Astrocyte of the spinal cord (primary cell): ENCODE results near the gene YEATS2.

Experiments used
- DNase-seq: peaks from one replicate; pipeline ENCODE4 v3.0.0; 2011; ENCODE audit warnings: low read depth, low spot score
- H3K4me3 ChIP-seq: 2 replicates; pipeline ENCODE4 v1.5.1; 2011; ENCODE audit warnings: low read depth, mild to moderate bottlenecking, low read length, moderate library complexity
- CTCF ChIP-seq: IDR thresholded peaks from 2 replicates; pipeline ENCODE4 v1.5.1; 2012; ENCODE audit warnings: low read depth, mild to moderate bottlenecking, low read length, inconsistent platforms
- in situ Hi-C: cut with HindIII; loops from 2 replicates; pipeline ENCODE4 v1.10.0; 2017; ENCODE audit warnings: low sequenced_read_pairs

The YEATS2 gene

DNA sequence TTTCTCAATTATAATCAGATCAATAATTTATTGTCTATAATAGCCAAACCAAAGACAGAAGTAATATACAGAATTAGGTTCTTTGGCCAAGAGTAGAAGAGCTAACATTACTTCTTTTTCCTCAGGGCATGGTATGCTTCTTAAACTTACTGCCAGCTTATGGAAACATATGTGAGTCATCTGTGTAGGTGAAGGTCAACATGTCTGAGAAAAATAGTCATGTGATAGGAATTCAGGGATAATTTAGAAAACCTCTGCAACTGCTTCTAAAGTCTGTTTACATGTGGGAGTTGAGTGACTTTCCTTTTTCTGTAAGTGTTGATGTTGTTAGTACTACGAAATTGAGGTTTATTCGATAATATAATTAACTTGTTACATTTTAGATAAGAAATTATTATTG is 147.0 kb downstream of the YEATS2 start:
- peak; percentile 75 for DNase-seq
- H3K4me3 ChIP-seq = no peak overlapping the region
- in situ Hi-C loops = no loop called here
- TF ChIP-seq CTCF = no peak

DNA sequence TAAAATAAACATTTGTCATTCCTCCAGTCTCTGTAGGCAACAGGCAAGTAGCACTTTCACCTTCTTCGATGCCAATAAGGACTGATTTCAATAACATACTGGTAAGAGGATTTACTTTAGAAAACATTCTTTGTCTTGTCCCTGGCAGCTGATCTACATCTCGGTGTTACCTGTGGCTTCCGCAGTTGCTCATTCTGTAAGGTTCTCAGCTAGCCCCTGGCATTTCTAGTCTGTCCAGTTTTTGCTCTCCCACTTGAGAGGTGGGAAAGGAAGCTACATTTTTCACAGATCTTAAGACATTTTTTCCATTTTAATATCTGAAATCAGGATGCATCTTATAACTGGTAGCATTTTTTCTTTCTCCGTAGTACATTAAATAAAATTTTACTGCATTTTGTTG is 147.5 kb downstream of the YEATS2 start:
- in situ Hi-C loops = no loop called here
- DNase-seq = peak; percentile 12
- H3K4me3 ChIP-seq = no peak overlapping the region
- no peak for TF ChIP-seq CTCF

DNA sequence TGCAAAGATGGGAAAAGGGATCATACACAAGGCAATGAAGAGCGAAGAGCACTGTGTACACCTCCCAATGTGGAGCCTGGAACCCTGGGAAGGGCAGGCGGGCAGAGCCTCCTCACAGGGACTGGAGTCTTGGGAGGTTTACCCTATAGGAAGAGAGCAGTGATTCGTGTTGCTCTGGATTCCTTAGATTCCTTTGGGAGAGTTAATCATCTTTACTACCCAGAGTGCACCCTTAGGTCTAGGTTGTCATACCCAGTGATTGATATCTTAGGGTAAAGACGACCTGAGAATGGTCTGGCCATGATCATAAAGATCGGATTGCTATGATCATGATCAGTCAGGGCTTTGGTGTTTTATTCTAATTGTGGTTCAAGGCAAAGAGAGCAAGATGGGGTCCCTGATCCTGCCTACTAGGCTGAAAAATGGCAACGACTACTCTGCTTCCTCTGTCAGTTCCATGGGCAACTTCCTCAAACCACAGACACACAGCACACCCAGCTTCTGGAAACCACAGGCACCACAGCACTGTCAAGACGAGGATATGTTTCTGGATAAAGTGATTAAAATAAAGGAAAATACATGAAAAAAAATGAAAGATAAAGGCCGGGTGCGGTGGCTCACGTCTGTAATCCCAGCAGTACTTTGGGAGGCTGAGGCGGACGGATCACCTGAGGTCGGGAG is 148.2 kb downstream of the YEATS2 start:
- no peak for DNase-seq
- in situ Hi-C loops = no loop called here
- no peak overlapping the region for H3K4me3 ChIP-seq
- no peak for TF ChIP-seq CTCF

- no peak for TF ChIP-seq CTCF
- no peak overlapping the region for H3K4me3 ChIP-seq
- in situ Hi-C loops = no loop called here
- DNase-seq = no peak
Measured at GRCh38 chr3:183854318-183855035, 156.9 kb downstream of the YEATS2 start.

GRCh38 chr3:183857863-183858262 is 160.3 kb downstream of the YEATS2 start:
- in situ Hi-C loops = no loop called here
- DNase-seq = no peak
- H3K4me3 ChIP-seq = no peak overlapping the region
- no peak for TF ChIP-seq CTCF
